ENCODE data around the gene PUSL1.

DNA sequence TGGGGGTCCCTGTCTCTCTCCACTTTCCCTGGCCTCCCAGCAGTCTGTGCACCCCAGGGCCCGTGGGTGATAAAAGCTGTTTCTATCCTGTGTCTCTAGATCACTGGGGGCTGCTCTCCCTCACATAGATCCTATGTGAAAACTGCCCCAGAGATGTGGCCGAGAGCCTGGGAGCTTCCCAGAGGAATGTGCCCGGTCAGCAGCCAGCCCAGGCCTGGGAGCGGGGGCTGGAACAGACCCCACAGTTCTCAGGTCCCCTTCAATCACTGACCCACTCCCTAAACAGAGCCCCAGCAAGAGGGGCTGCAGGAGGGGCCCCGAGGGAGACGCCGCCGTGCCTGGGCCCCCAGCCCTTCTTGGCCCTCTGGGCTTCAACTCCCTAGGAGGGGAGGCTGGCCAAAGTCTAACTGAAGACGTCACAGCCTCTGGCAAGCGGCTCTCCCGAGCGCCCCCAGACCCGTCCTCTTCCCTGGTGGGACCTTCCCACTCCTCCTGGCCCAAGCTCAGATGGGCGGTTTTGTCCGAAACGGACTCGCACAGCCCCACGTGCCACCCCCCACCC is 49.6 kb downstream of the PUSL1 start:
- TF ChIP-seq POLR2AphosphoS5 (IDR thresholded peaks at IDR 0.05; ENCODE audit: borderline replicate concordance, low read depth, low read length) = no peak
- TF ChIP-seq EZH2 (IDR thresholded peaks at IDR 0.05) = no peak
